HCT116 (cell line): Measurements from ENCODE around the gene ICAM2. TPM values are rescaled to one million over a fixed set of nuclear protein-coding genes. Genes with fewer than 3 reads are reported as not detected.

Experiments
- ATAC-seq: fragments of 200-7000 bp; cut with Tn5 transposase; 2 replicates; pipeline ENCODE4 v1.9.1; 2020; ENCODE audit warnings: mild to moderate bottlenecking, moderate library complexity
- BruUV-seq: library from RNA; stranded (reverse); fragments of 400-500 nt; replicated peaks from 2 replicates; lab custom pipeline; 2021; lab: Mats Ljungman, UMichigan
- CTCF ChIA-PET: fragments of 300-600 bp; sonication (Branson Sonifier 250); formaldehyde crosslinking; loops from one replicate; lab custom pipeline; 2021; ENCODE audit warnings: antibody characterized with exemption; lab: Charles Lee
- POLR2A ChIA-PET: fragments of 300-600, 350-600 bp; sonication (Branson Sonifier 250); formaldehyde crosslinking; loops from one replicate; lab custom pipeline; 2021; ENCODE audit warnings: antibody characterized with exemption; lab: Charles Lee
- RAD21 ChIA-PET, 2 experiments: fragments of 300-600 bp; sonication (Branson Sonifier 250); formaldehyde crosslinking; loops; one replicate each; lab custom pipeline; 2023; ENCODE audit warnings: low total read pairs in 2 of 2; ENCODE audit not compliant: uncharacterized antibody in 2 of 2, unreplicated experiment in 2 of 2, low non-redundant PET in 1 of 2; lab: Charles Lee
- DNase-seq: peaks from one replicate; pipeline ENCODE4 v3.0.0-alpha.2; 2010; ENCODE audit warnings: low read depth, low spot score
- H2AFZ ChIP-seq: fragments of 200-600 bp; shearing (Covaris generic), sonication (generic); 2 replicates; pipeline ENCODE4 v1.6.1; 2017; ENCODE audit warnings: low read depth, mixed run types, mixed read lengths, antibody characterized with exemption, low read length; ENCODE audit not compliant: poor library complexity, severe bottlenecking
- H3K27ac ChIP-seq: 2 replicates; pipeline ENCODE4 v1.5.1; 2012; ENCODE audit warnings: low read depth, low read length
- H3K27me3 ChIP-seq: fragments of 200-600 bp; sonication (generic); 2 replicates; pipeline ENCODE4 v1.6.1; 2016; ENCODE audit warnings: mixed run types, low read length, mixed read lengths; ENCODE audit not compliant: insufficient read depth
- H3K36me3 ChIP-seq, 2 experiments: fragments of 200-500 bp in 1 of 2; fragments of 200-600 bp in 1 of 2; sonication (Bioruptor generic) in 1 of 2; sonication (generic) in 1 of 2; 2 replicates each; pipeline versions ENCODE4 v1.5.1 to v1.6.1; 2014 to 2016; ENCODE audit warnings: low read length in 2 of 2, inconsistent platforms in 1 of 2, mixed read lengths in 1 of 2, mixed run types in 1 of 2; ENCODE audit not compliant: insufficient read depth in 2 of 2, control insufficient read depth in 1 of 2
- H3K4me1 ChIP-seq, 2 experiments: fragments of 200-600 bp in 1 of 2; sonication (generic) in 1 of 2; 2 replicates each; pipeline versions ENCODE4 v1.5.1 to v1.6.1; 2012 to 2017; ENCODE audit warnings: low read length in 2 of 2, inconsistent platforms in 1 of 2, mild to moderate bottlenecking in 1 of 2, mixed read lengths in 1 of 2, mixed run types in 1 of 2, moderate library complexity in 1 of 2; ENCODE audit not compliant: insufficient read depth in 2 of 2, control insufficient read depth in 1 of 2
- H3K4me2 ChIP-seq: fragments of 200-600 bp; sonication (generic); 2 replicates; pipeline ENCODE4 v1.6.1; 2017; ENCODE audit warnings: mixed run types, low read length, mixed read lengths
- H3K4me3 ChIP-seq, 2 experiments: fragments of 200-600 bp in 1 of 2; sonication (generic) in 1 of 2; replicated peaks in 1 of 2; 2 replicates each; pipeline ENCODE4 v1.5.1; 2011 to 2016; ENCODE audit warnings: low read length in 2 of 2, control low read depth in 1 of 2, low read depth in 1 of 2, mild to moderate bottlenecking in 1 of 2, mixed read lengths in 1 of 2, mixed run types in 1 of 2
- H3K79me2 ChIP-seq: fragments of 200-600 bp; sonication (generic); 2 replicates; pipeline ENCODE4 v1.6.1; 2017; ENCODE audit warnings: mild to moderate bottlenecking, mixed run types, low read length, moderate library complexity, mixed read lengths; ENCODE audit not compliant: insufficient read depth
- H3K9ac ChIP-seq: fragments of 200-600 bp; sonication (generic); 2 replicates; pipeline ENCODE4 v1.6.1; 2016; ENCODE audit warnings: low read length, mixed read lengths
- H3K9me2 ChIP-seq: fragments of 200-600 bp; sonication (generic), shearing (Covaris generic); 2 replicates; pipeline ENCODE4 v1.6.1; 2017; ENCODE audit warnings: mixed run types, mild to moderate bottlenecking, moderate library complexity; ENCODE audit not compliant: insufficient read depth
- H3K9me3 ChIP-seq, 2 experiments: fragments of 200-500 bp in 1 of 2; fragments of 200-600 bp in 1 of 2; sonication (Bioruptor generic) in 1 of 2; sonication (generic) in 1 of 2; 2 replicates each; pipeline ENCODE4 v1.6.1; 2014 to 2017; ENCODE audit warnings: low read length in 2 of 2, mixed read lengths in 2 of 2, inconsistent platforms in 1 of 2, low read depth in 1 of 2, mild to moderate bottlenecking in 1 of 2, mixed run types in 1 of 2, moderate library complexity in 1 of 2; ENCODE audit not compliant: control insufficient read depth in 1 of 2, insufficient read depth in 1 of 2
- H4K20me1 ChIP-seq: fragments of 200-600 bp; sonication (generic), shearing (Covaris generic); 2 replicates; pipeline ENCODE4 v1.6.1; 2017; ENCODE audit warnings: mixed run types, mild to moderate bottlenecking, moderate library complexity; ENCODE audit not compliant: insufficient read depth
- CBX3 ChIP-seq: IDR thresholded peaks from 2 replicates; pipeline ENCODE4 v1.6.1; 2012; ENCODE audit warnings: low read depth
- CEBPB ChIP-seq: IDR thresholded peaks from 2 replicates; pipeline ENCODE4 v1.6.1; 2012; ENCODE audit warnings: low read depth
- EGR1 ChIP-seq: IDR thresholded peaks from 2 replicates; pipeline ENCODE4 v1.6.1; 2012; ENCODE audit warnings: low read depth
- FOSL1 ChIP-seq: IDR thresholded peaks from 2 replicates; pipeline ENCODE4 v1.6.1; 2012; ENCODE audit warnings: low read depth
- POLR2A ChIP-seq: IDR thresholded peaks from 2 replicates; pipeline ENCODE4 v1.7.0; 2011; ENCODE audit warnings: borderline replicate concordance; ENCODE audit not compliant: insufficient read depth, insufficient read length; ENCODE audit errors: extremely low read depth
- POLR2AphosphoS5 ChIP-seq: IDR thresholded peaks from 2 replicates; pipeline ENCODE4 v1.6.1; 2011; ENCODE audit warnings: mild to moderate bottlenecking, low read depth, low read length, moderate library complexity
- SRF ChIP-seq: IDR thresholded peaks from 2 replicates; pipeline ENCODE4 v1.6.1; 2012; ENCODE audit warnings: low read depth
- YY1 ChIP-seq: IDR thresholded peaks from 2 replicates; pipeline ENCODE4 v1.6.1; 2011; ENCODE audit warnings: low read length, low read depth, moderate library complexity, mild to moderate bottlenecking; ENCODE audit not compliant: insufficient replicate concordance; ENCODE audit errors: extremely low read depth
- ZFX ChIP-seq: fragments of 450-650 bp; IDR thresholded peaks from 2 replicates; pipeline ENCODE4 v1.6.1; 2017
- intact Hi-C: fragments of 100-400 bp; cut with micrococcal nuclease; formaldehyde crosslinking; loops from 2 replicates; pipeline ENCODE4 v1.10.0; 2022
- total RNA-seq: library from RNA; stranded (reverse); gene quantifications from one replicate; pipeline ENCODE4 v1.2.1, GENCODE V29; 2021; ENCODE audit not compliant: unreplicated experiment
- TF ChIP-seq, protein P1 (sequence below): IDR thresholded peaks from 2 replicates; pipeline ENCODE4 v1.6.1; 2012

The ICAM2 gene
- total RNA-seq, 1 experiment from 2014 or later, result 0.61 TPM

GRCh38 chr17:64015447-64015846 is 5.0 kb downstream of the ICAM2 start:
- intact Hi-C loops, result loop anchor here (10.0 kb wide), 1 partner anchor 609 kb away; no protein-coding TSS in a partner anchor

GRCh38 chr17:64009571-64010402 is 10.6 kb downstream of the ICAM2 start:
- DNase-seq (no peak), ATAC-seq (no peak)

More at GRCh38 chr17:64015447-64015846, 5.0 kb downstream of the ICAM2 start:
- Histone ChIP-seq H3K9ac (no peak overlapping the region), H3K79me2 (no peaks in the 10 kb centered on the region), H3K9me3 (no peaks in the 10 kb centered on the region), H3K27ac (no peak overlapping the region), H3K4me2 (no peak overlapping the region), H4K20me1 (no peaks in the 10 kb centered on the region), H3K4me3 (no peak overlapping the region), H2AFZ (no peak overlapping the region), H3K36me3 (no peaks in the 10 kb centered on the region), H3K9me2 (no peaks in the 10 kb centered on the region), H3K4me1 (no peaks in the 10 kb centered on the region), H3K27me3 (no peaks in the 10 kb centered on the region)
- ChIA-PET CTCF (no interaction called here), RAD21 (no interaction called here), POLR2A (no interaction called here)
- no TSS peak for BruUV-seq
- TF ChIP-seq POLR2AphosphoS5 (no peak), YY1 (no peak), POLR2A (no peak), CEBPB (no peak), EGR1 (no peak)
- TF ChIP-seq, protein P1, sequence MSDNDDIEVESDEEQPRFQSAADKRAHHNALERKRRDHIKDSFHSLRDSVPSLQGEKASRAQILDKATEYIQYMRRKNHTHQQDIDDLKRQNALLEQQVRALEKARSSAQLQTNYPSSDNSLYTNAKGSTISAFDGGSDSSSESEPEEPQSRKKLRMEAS, result no peak
- DNase-seq (no peak), ATAC-seq (no peak)

More at GRCh38 chr17:64009571-64010402, 10.6 kb downstream of the ICAM2 start:
- Histone ChIP-seq H3K4me3 (no peak overlapping the region), H3K9ac (no peak overlapping the region), H3K79me2 (no peaks in the 10 kb centered on the region), H3K4me2 (no peak overlapping the region; the same call in 1 of the 2 replicates), H3K9me2 (no peaks in the 10 kb centered on the region), H3K9me3 (no peaks in the 10 kb centered on the region), H2AFZ (no peak overlapping the region), H3K4me1 (peaks cover 14 to 41% of the 10 kb centered on the region in 2 experiments), H3K27me3 (no peaks in the 10 kb centered on the region), H3K36me3 (no peaks in the 10 kb centered on the region), H3K27ac (no peak overlapping the region), H4K20me1 (no peaks in the 10 kb centered on the region)
- CTCF ChIA-PET, result interaction anchor here (1.3 to 1.4 kb wide), 2 partner anchors 16 to 124 kb away, joined by 3 to 6 read pairs; no protein-coding TSS in a partner anchor
- POLR2A ChIA-PET, result no interaction called here
- intact Hi-C loops, result loop anchor here (10.0 kb wide), 1 partner anchor 615 kb away; no protein-coding TSS in a partner anchor
- RAD21 ChIA-PET, result no interaction called here
- BruUV-seq, result no TSS peak
- TF ChIP-seq ZFX (no peak), CBX3 (peak; percentile 38; the same call in 1 of the 2 replicates), SRF (no peak), FOSL1 (no peak)
